Chondrocyte (in vitro differentiated cells): ENCODE data around the gene SYT6. TPM values are rescaled to one million over a fixed set of nuclear protein-coding genes. Genes with fewer than 3 reads are reported as not detected.

Experiments used
- DNase-seq: peaks from one replicate; pipeline ENCODE4 v3.0.0; 2021; ENCODE audit warnings: mixed read lengths, low spot score
- H3K27ac Mint-ChIP-seq: one replicate; pipeline ENCODE4 v1.8.0; 2021; ENCODE audit warnings: mild to moderate bottlenecking, moderate library complexity, mixed read lengths; ENCODE audit not compliant: unreplicated experiment
- H3K27me3 Mint-ChIP-seq: 2 replicates; pipeline ENCODE4 v1.8.0; 2021; ENCODE audit warnings: low read depth, mixed read lengths
- H3K36me3 Mint-ChIP-seq: 2 replicates; pipeline ENCODE4 v1.8.0; 2021; ENCODE audit warnings: low read depth, mixed read lengths
- H3K4me1 Mint-ChIP-seq: 2 replicates; pipeline ENCODE4 v1.8.0; 2021; ENCODE audit warnings: low read depth, mild to moderate bottlenecking, mixed read lengths
- H3K4me3 Mint-ChIP-seq: one replicate; pipeline ENCODE4 v1.8.0; 2021; ENCODE audit warnings: mild to moderate bottlenecking, moderate library complexity, mixed read lengths; ENCODE audit not compliant: unreplicated experiment
- H3K9me3 Mint-ChIP-seq: 2 replicates; pipeline ENCODE4 v1.8.0; 2021; ENCODE audit warnings: low read depth, mixed read lengths
- CTCF ChIP-seq: fragments of 200-600 bp; sonication (generic); IDR thresholded peaks from 2 replicates; pipeline ENCODE4 v1.5.0; 2021; ENCODE audit warnings: antibody characterized with exemption, mild to moderate bottlenecking, moderate library complexity
- total RNA-seq: library from RNA; stranded (reverse); gene quantifications from 3 replicates; pipeline ENCODE4 v1.2.1, GENCODE V29; 2021

Gene SYT6
- total RNA-seq, 1 donor from 2014 or later: not detected

DNA sequence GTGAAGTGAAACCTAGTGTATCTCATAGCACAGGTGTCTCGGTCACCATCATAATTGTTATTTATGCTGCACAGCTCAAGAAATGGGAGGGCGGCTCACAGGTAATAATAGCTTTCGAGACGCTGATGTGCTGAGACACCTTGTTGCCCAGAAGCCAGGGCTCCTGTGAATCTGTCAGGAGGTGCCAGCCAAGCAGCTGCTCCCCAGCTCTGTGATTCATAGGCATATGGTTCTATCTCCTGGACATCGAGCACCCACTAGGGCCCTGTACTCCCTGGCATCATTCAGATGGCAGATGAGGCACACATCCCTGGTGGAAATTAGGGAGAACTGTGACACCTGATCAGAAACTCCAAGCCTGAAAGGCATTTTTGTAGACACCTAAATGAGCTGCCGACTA is 53.5 kb downstream of the SYT6 start:
- Mint-ChIP-seq H3K27me3 (peaks cover 18% of the 10 kb centered on the region), H3K4me3 (no peak overlapping the region), H3K27ac (no peak overlapping the region), H3K4me1 (no peaks in the 10 kb centered on the region), H3K36me3 (no peaks in the 10 kb centered on the region), H3K9me3 (no peaks in the 10 kb centered on the region)
- DNase-seq: no peak
- no peak for TF ChIP-seq CTCF

GRCh38 chr1:114099268-114099667 is 54.4 kb downstream of the SYT6 start:
- H3K4me1 Mint-ChIP-seq: peaks cover 4% of the 10 kb centered on the region

GRCh38 chr1:114097109-114097508 is 56.6 kb downstream of the SYT6 start:
- H3K9me3 Mint-ChIP-seq: no peaks in the 10 kb centered on the region
- no peak for TF ChIP-seq CTCF
- H3K27me3 Mint-ChIP-seq: peaks cover 9% of the 10 kb centered on the region
- no peak overlapping the region for H3K27ac Mint-ChIP-seq
- H3K4me1 Mint-ChIP-seq: peaks cover 9% of the 10 kb centered on the region
- no peak overlapping the region for H3K4me3 Mint-ChIP-seq
- DNase-seq: no peak
- no peaks in the 10 kb centered on the region for H3K36me3 Mint-ChIP-seq

More at GRCh38 chr1:114099268-114099667, 54.4 kb downstream of the SYT6 start:
- Mint-ChIP-seq H3K9me3 (no peaks in the 10 kb centered on the region), H3K27ac (no peak overlapping the region), H3K4me3 (no peak overlapping the region), H3K36me3 (no peaks in the 10 kb centered on the region), H3K27me3 (peaks cover 18% of the 10 kb centered on the region)
- TF ChIP-seq CTCF: no peak
- no peak for DNase-seq

DNA sequence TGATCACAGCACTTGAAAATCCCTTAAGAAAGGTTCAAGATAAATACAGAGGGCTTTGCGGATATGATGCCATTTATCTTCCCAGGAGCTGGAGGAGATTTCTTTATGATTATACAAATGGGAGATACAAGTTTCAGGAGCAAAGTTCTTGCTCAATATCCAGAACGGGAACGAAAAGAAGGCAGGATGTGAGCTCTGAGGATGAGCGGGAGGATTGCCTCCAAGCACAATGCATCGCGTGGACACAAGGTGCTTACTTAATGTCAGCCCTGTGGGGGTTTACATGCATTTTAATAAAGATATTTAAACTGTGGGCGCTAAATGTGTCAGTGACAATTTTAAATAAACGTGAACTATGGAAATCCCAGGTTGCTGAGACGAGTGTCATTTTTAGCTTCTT is 59.0 kb downstream of the SYT6 start:
- peaks cover 9% of the 10 kb centered on the region for H3K4me1 Mint-ChIP-seq
- no peak overlapping the region for H3K4me3 Mint-ChIP-seq
- H3K9me3 Mint-ChIP-seq: no peaks in the 10 kb centered on the region
- H3K27ac Mint-ChIP-seq: no peak overlapping the region
- peaks cover 11% of the 10 kb centered on the region for H3K27me3 Mint-ChIP-seq
- no peak for DNase-seq
- TF ChIP-seq CTCF: no peak
- peaks cover 2% of the 10 kb centered on the region for H3K36me3 Mint-ChIP-seq

DNA sequence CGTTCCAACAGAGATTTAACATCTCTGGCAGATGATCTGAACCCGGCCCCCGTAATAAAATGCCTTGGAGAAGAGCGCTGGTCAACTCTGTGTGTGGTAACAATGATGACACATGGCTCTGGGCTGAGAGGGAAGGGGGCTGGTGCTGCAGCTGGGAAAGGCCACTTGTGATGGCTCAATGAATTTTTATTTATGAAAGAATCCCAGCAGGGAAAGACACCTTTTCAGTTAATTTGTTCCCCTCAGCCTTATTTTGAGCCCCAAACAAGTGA is 59.4 kb downstream of the SYT6 start:
- Mint-ChIP-seq H3K27me3 (peaks cover 14% of the 10 kb centered on the region), H3K9me3 (no peaks in the 10 kb centered on the region), H3K36me3 (peaks cover 2% of the 10 kb centered on the region), H3K4me1 (peaks cover 9% of the 10 kb centered on the region), H3K27ac (no peak overlapping the region), H3K4me3 (no peak overlapping the region)
- no peak for DNase-seq
- no peak for TF ChIP-seq CTCF
